Spleen (tissue), 11 donors: ENCODE data around the gene EVA1B. TPM values are rescaled to one million over a fixed set of nuclear protein-coding genes. Genes with fewer than 3 reads are reported as not detected.
A peak's percentile ranks its signal among the peaks of the same experiment; 100 is the strongest.

Experiments used
- DNase-seq: peaks from one replicate; pipeline ENCODE4 v3.0.0-alpha.2; 2020
- H3K27ac ChIP-seq, 8 donors: fragments of 200-600 bp; sonication (generic) in 7 of 8; 1 replicate in 4 of 8; 2 replicates in 4 of 8; pipeline versions ENCODE4 v1.5.0 to v1.8.0; 2016 to 2021; ENCODE audit warnings: inconsistent platforms in 4 of 8, mild to moderate bottlenecking in 4 of 8, moderate library complexity in 1 of 8
- H3K27me3 ChIP-seq, 7 donors: fragments of 200-600 bp; sonication (generic) in 6 of 7; replicated peaks in 1 of 7; 1 replicate in 4 of 7; 2 replicates in 3 of 7; pipeline versions ENCODE4 v1.5.0 to v1.8.0; 2016 to 2021; ENCODE audit warnings: inconsistent platforms in 3 of 7, mild to moderate bottlenecking in 1 of 7
- H3K36me3 ChIP-seq, 6 donors: fragments of 200-600 bp; sonication (generic) in 5 of 6; 1 replicate in 4 of 6; 2 replicates in 2 of 6; pipeline versions ENCODE4 v1.5.0 to v1.8.0; 2016 to 2021; ENCODE audit warnings: inconsistent platforms in 2 of 6
- H3K4me1 ChIP-seq, 6 donors: fragments of 200-600 bp; sonication (generic) in 5 of 6; 1 replicate in 3 of 6; 2 replicates in 3 of 6; pipeline versions ENCODE4 v1.5.0 to v1.8.0; 2016 to 2021; ENCODE audit warnings: inconsistent platforms in 3 of 6
- H3K4me3 ChIP-seq, 8 donors: fragments of 200-600 bp; sonication (generic) in 7 of 8; 1 replicate in 4 of 8; 2 replicates in 4 of 8; pipeline versions ENCODE4 v1.5.0 to v1.8.0; 2016 to 2021; ENCODE audit warnings: inconsistent platforms in 4 of 8, mild to moderate bottlenecking in 4 of 8, moderate library complexity in 2 of 8
- H3K9me3 ChIP-seq, 8 donors: fragments of 200-600 bp; sonication (generic) in 7 of 8; 1 replicate in 4 of 8; 2 replicates in 4 of 8; pipeline versions ENCODE4 v1.5.0 to v1.8.0; 2016 to 2021; ENCODE audit warnings: inconsistent platforms in 4 of 8
- CTCF ChIP-seq, 11 experiments: fragments of 200-600 bp in 7 of 11; fragments of 450-650 bp in 4 of 11; sonication (generic) in 4 of 11; IDR thresholded peaks in 8 of 11; conservative IDR thresholded peaks in 3 of 11; 1 replicate in 7 of 11; 2 replicates in 4 of 11; pipeline versions ENCODE4 v1.4.0 to v1.8.0; 2016 to 2021; ENCODE audit warnings: antibody characterized with exemption in 11 of 11, inconsistent platforms in 4 of 11, mild to moderate bottlenecking in 1 of 11
- POLR2A ChIP-seq, 3 donors: fragments of 450-650 bp; IDR thresholded peaks; one replicate each; pipeline ENCODE4 v1.5.1; 2017; ENCODE audit warnings: antibody characterized with exemption in 3 of 3, mild to moderate bottlenecking in 1 of 3
- POLR2AphosphoS5 ChIP-seq, 3 donors: sonication (generic); formaldehyde crosslinking; IDR thresholded peaks; one replicate each; pipeline ENCODE4 v1.5.1; 2017; ENCODE audit warnings: antibody characterized with exemption in 3 of 3
- WGBS, 5 donors: extraction: QIAGEN DNeasy Blood & Tissue Kit in 3 of 5; methylation state at CpG; one replicate each; pipeline versions ENCODE4 v1.1.5 to v1.1.7; 2013 to 2018; 5-methylcytosine and 5-hydroxymethylcytosine counted together
- intact Hi-C: fragments of 100-400 bp; cut with DNase I; formaldehyde crosslinking; loops from one replicate; pipeline ENCODE4 v1.15.0; 2023; ENCODE audit warnings: low total_unique reads
- polyA plus RNA-seq, 3 donors: library from polyadenylated mRNA; stranded (reverse); fragments of 200-250 nt; gene quantifications; one replicate each; pipeline ENCODE4 v1.2.1, GENCODE V29; 2013
- total RNA-seq, 7 donors: library from RNA; depleted of rRNA in 3 of 7; stranded (reverse); fragments of >200 nt in 3 of 7; fragmentation: NEBNext Ultra II Directional in 4 of 7; extraction: Animal tissue kit (Norgen Biotek cat#: 25700) in 4 of 7; gene quantifications; one replicate each; pipeline versions ENCODE4 v1.1.0 to v1.2.1, GENCODE V29; 2016 to 2021
- donor health status: healthy with polysubstance abuse.
- donor health status: DM: no; HTN: no; CAD: no; lungs with moderate emphysema.
- donor health status: DM: no; HTN: no; CAD: no.
- donor health status: Bipolar disorder and iron deficiency.
- donor health status: healthy.
- donor health status: DM: no; HTN: no; CAD: no.
- donor health status: DM: yes; HTN: yes; CAD: no.

The EVA1B gene
- total and polyA plus RNA-seq, 10 donors, result 17.2 to 77.4 (median 40.5) TPM

GRCh38 chr1:36367798-36368197, 44.4 kb upstream of the EVA1B start:
- TF ChIP-seq POLR2AphosphoS5 (IDR thresholded peaks at IDR 0.05) (no peak), CTCF (IDR thresholded peaks at IDR 0.05 in 8 of 11, conservative IDR thresholded peaks at IDR 0.05 in 3 of 11) (no peak), POLR2A (IDR thresholded peaks at IDR 0.05) (no peak)

GRCh38 chr1:36367066-36367465, 43.6 kb upstream of the EVA1B start:
- no peak for TF ChIP-seq CTCF (IDR thresholded peaks at IDR 0.05 in 8 of 11, conservative IDR thresholded peaks at IDR 0.05 in 3 of 11)
- TF ChIP-seq POLR2AphosphoS5 (IDR thresholded peaks at IDR 0.05), result peak in 1 of 3 donors; percentile 34
- no peak for TF ChIP-seq POLR2A (IDR thresholded peaks at IDR 0.05)
- 36 to 77% (median 61%) methylated on average over 5 of the region's 5 CpGs for WGBS, 5 donors
- H3K36me3 ChIP-seq, result peaks cover 0 to 43% (median 14%) of the 10 kb centered on the region in 6 donors
- no peaks in the 10 kb centered on the region for H3K27me3 ChIP-seq
- H3K9me3 ChIP-seq, result no peaks in the 10 kb centered on the region
- peak overlapping the region; percentile 57 to 97 (median 82) for H3K27ac ChIP-seq
- peak; percentile 81 for DNase-seq
- peak overlapping the region in 1 of 8 donors; percentile 49 for H3K4me3 ChIP-seq
- peaks cover 39 to 86% (median 75%) of the 10 kb centered on the region in 6 donors for H3K4me1 ChIP-seq
- intact Hi-C loops, result no loop called here

More at GRCh38 chr1:36367798-36368197, 44.4 kb upstream of the EVA1B start:
- no peak overlapping the region for H3K4me3 ChIP-seq
- intact Hi-C loops, result no loop called here
- peak overlapping the region; percentile 32 to 97 (median 82) for H3K27ac ChIP-seq
- no peaks in the 10 kb centered on the region for H3K9me3 ChIP-seq
- H3K4me1 ChIP-seq, result peaks cover 44 to 89% (median 79%) of the 10 kb centered on the region in 6 donors
- peaks cover 0 to 40% (median 8%) of the 10 kb centered on the region in 6 donors for H3K36me3 ChIP-seq
- no peaks in the 10 kb centered on the region for H3K27me3 ChIP-seq
- 93 to 96% (median 94%) methylated on average over 4 of the region's 4 CpGs for WGBS, 5 donors
- DNase-seq, result no peak

- H3K9me3 ChIP-seq, result no peaks in the 10 kb centered on the region
- intact Hi-C loops, result no loop called here
- peak overlapping the region; percentile 57 to 97 (median 82) for H3K27ac ChIP-seq
- WGBS, 5 donors, result 42 to 52% (median 49%) methylated on average over 18 of the region's 18 CpGs
- TF ChIP-seq POLR2AphosphoS5 (IDR thresholded peaks at IDR 0.05) (peak; percentile 46 to 62 (median 60)), CTCF (IDR thresholded peaks at IDR 0.05 in 8 of 11, conservative IDR thresholded peaks at IDR 0.05 in 3 of 11) (peak in 3 of 11 experiments; percentile 9 to 33 (median 17)), POLR2A (IDR thresholded peaks at IDR 0.05) (no peak)
- peaks cover 32 to 86% (median 71%) of the 10 kb centered on the region in 6 donors for H3K4me1 ChIP-seq
- peak overlapping the region in 1 of 8 donors; percentile 54 for H3K4me3 ChIP-seq
- DNase-seq, result peak; percentile 91
- H3K36me3 ChIP-seq, result peaks cover 0 to 52% (median 16%) of the 10 kb centered on the region in 6 donors
- H3K27me3 ChIP-seq, result no peaks in the 10 kb centered on the region
Observed at GRCh38 chr1:36366091-36366661, 42.7 kb upstream of the EVA1B start.

- WGBS, 5 donors, result 34 to 50% (median 48%) methylated on average over 1 of the region's 1 CpG
- peaks cover 0 to 60% (median 16%) of the 10 kb centered on the region in 6 donors for H3K36me3 ChIP-seq
- H3K27me3 ChIP-seq, result no peaks in the 10 kb centered on the region
- TF ChIP-seq POLR2AphosphoS5 (IDR thresholded peaks at IDR 0.05) (peak in 1 of 3 donors; percentile 4), POLR2A (IDR thresholded peaks at IDR 0.05) (no peak)
- peak overlapping the region in 7 of 8 donors; percentile 77 to 97 (median 84) for H3K27ac ChIP-seq
- intact Hi-C loops, result no loop called here
- no peak for DNase-seq
- no peaks in the 10 kb centered on the region for H3K9me3 ChIP-seq
- peaks cover 27 to 86% (median 67%) of the 10 kb centered on the region in 6 donors for H3K4me1 ChIP-seq
- peak overlapping the region in 1 of 8 donors; percentile 54 for H3K4me3 ChIP-seq
Observed at GRCh38 chr1:36365381-36365780, 41.9 kb upstream of the EVA1B start.
